HG03025 (cell line): ENCODE results near the gene UBQLNL.

ENCODE experiments used
- ATAC-seq: cut with Tn5 transposase; IDR thresholded peaks from one replicate; pipeline ENCODE4 v1.9.1; 2021; ENCODE audit warnings: mild to moderate bottlenecking, moderate library complexity; ENCODE audit not compliant: unreplicated experiment, low FRiP score

Gene UBQLNL

GRCh38 chr11:5516599-5516998 is at the start of gene UBQLNL:
Gene UBQLNL, minus strand, starts transcription at chr11:5516699. Its CDS starts 258 bp downstream, at chr11:5516441.
- no peak for ATAC-seq

GRCh38 chr11:5564259-5565019 is 47.9 kb upstream of the UBQLNL start:
- ATAC-seq: no peak

- no peak for ATAC-seq
Observed at GRCh38 chr11:5557751-5558150, 41.3 kb upstream of the UBQLNL start.

GRCh38 chr11:5556596-5557188 is 40.2 kb upstream of the UBQLNL start:
- ATAC-seq: no peak

- no peak for ATAC-seq
Observed at GRCh38 chr11:5553343-5553742, 36.8 kb upstream of the UBQLNL start.

- no peak for ATAC-seq
Observed at GRCh38 chr11:5550440-5551095, 34.1 kb upstream of the UBQLNL start.

GRCh38 chr11:5548440-5548839 is 31.9 kb upstream of the UBQLNL start, which contains the start of gene OR52H1:
Gene OR52H1, minus strand, starts transcription at chr11:5548540. Its CDS starts 3,035 bp downstream, at chr11:5545505.
- ATAC-seq: no peak

- no peak for ATAC-seq
Observed at GRCh38 chr11:5547982-5548381, 31.5 kb upstream of the UBQLNL start.

GRCh38 chr11:5546457-5546856 is 30.0 kb upstream of the UBQLNL start:
- no peak for ATAC-seq

- ATAC-seq: no peak
Observed at GRCh38 chr11:5541427-5541826, 24.9 kb upstream of the UBQLNL start.

GRCh38 chr11:5536482-5536881 is 20.0 kb upstream of the UBQLNL start:
- no peak for ATAC-seq

GRCh38 chr11:5534046-5534445 is 17.5 kb upstream of the UBQLNL start:
- ATAC-seq: no peak

GRCh38 chr11:5531053-5531831 is 14.7 kb upstream of the UBQLNL start:
- ATAC-seq: no peak

GRCh38 chr11:5528495-5528894 is 12.0 kb upstream of the UBQLNL start:
- no peak for ATAC-seq

- ATAC-seq: no peak
Observed at GRCh38 chr11:5527716-5528115, 11.2 kb upstream of the UBQLNL start.

- no peak for ATAC-seq
Observed at GRCh38 chr11:5524756-5525155, 8.3 kb upstream of the UBQLNL start.

- ATAC-seq: no peak
Observed at GRCh38 chr11:5522308-5522707, 5.8 kb upstream of the UBQLNL start.

- ATAC-seq: no peak
Observed at GRCh38 chr11:5521540-5521939, 5.0 kb upstream of the UBQLNL start.

- ATAC-seq: no peak
Observed at GRCh38 chr11:5514841-5515240, 1.7 kb downstream of the UBQLNL start.

- no peak for ATAC-seq
Observed at GRCh38 chr11:5509803-5510202, 6.7 kb downstream of the UBQLNL start, which contains the start of gene UBQLN3. Gene UBQLN3, minus strand, starts transcription at chr11:5509957. Its CDS starts 399 bp downstream, at chr11:5509558.

GRCh38 chr11:5508605-5509004 is 7.9 kb downstream of the UBQLNL start:
- ATAC-seq: no peak
